ENCODE results near the gene DYNLRB1. TPM values are rescaled to one million over a fixed set of nuclear protein-coding genes. Genes with fewer than 3 reads are reported as not detected.
A peak's percentile ranks its signal among the peaks of the same experiment; 100 is the strongest.
"Not testable (repeated sequence)": the region's sequence is repeated elsewhere in the genome, so short reads cannot be mapped to it uniquely, and the experiment has no call there.

The DYNLRB1 gene
- total RNA-seq, 2 experiments from 2014 or later = 90.5 to 105 TPM

DNA sequence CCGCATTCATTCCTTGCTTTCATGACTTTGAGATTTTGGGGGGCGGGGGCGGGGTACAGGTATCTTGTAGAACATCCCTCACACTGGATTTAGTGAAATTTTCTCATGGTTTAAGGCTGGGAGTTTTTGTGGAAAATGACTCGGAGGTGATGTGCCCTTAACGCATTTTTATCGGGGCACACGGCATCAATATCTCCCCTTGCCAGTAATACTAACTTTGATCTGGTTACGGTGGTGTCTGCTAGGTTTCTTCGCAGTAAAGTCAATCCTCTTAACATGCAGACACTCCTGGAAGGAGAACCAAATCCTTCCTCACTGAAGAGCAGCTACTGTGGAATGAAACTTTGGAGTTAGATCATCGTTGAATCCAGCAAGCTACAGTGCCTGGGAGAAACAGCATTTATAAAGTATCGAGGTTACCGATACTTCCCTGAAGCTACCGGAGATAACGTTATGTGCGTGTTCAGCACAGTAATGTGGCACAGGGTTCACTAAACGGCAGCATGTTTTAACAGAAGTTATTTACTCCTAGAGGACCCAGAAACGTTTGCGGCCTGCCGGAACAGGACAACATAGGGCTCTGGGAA, 1.2 kb upstream of the DYNLRB1 start:
- H3K27ac Mint-ChIP-seq = peak overlapping the region; percentile 94
- ChIA-PET POLR2A (interaction anchor here (0.7 to 1.6 kb wide), 2 partner anchors 151 to 737 kb away, joined by 3 to 7 read pairs; partner anchors contain the start of gene ITCH), CTCF (interaction anchor here (1.0 to 3.4 kb wide), 6 partner anchors 9 to 202 kb away, joined by 3 to 36 read pairs (median 4); no protein-coding TSS in a partner anchor)
- peak overlapping the region; percentile 97 for H3K4me3 Mint-ChIP-seq
- peaks cover 27% of the 10 kb centered on the region for H3K4me1 Mint-ChIP-seq
- DNase-seq = no peak
- peaks cover 12% of the 10 kb centered on the region for H3K36me3 Mint-ChIP-seq (ENCODE audit: low read depth)
- H3K9me3 Mint-ChIP-seq = no peaks in the 10 kb centered on the region
- no peaks in the 10 kb centered on the region for H3K27me3 Mint-ChIP-seq

DNA sequence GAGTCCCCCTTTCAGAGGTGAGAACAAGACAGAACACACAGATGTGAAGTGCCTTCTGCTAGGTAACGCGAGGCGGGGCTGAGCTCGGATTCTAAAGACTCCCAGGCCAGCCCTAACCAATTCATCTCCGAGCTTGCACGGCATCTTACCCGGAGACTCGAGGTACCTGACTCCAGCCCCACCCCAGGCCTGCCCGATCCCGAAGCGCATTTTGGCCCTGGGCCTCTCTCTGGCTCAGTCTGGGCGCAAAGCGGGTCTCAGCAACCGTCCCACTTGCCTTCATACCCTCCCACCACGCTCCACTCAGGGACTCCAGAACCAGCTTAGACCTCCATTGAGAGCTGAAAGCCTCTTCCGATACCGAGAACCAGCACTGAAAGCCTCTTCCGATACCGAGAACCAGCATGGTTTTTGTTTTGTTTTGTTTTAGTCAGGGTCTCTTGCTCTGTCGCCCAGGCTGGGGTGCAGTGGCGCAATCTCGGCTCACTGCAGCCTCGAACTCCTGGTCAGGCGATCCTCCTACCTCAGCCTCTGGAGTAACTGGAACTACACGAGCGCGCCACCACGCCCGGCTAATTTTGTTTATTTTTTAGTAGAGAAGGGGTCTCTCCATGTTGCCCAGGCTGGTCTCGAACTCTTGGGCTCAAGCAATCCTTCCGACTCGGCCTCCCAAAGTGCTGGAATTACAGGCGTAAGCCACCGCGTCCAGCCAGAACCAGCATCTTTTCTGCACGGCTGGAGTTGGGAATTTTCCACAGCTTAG, 557 bp upstream of the DYNLRB1 start:
- peaks cover 11% of the 10 kb centered on the region for H3K36me3 Mint-ChIP-seq (ENCODE audit: low read depth)
- no peaks in the 10 kb centered on the region for H3K27me3 Mint-ChIP-seq
- peak overlapping the region; percentile 97 for H3K4me3 Mint-ChIP-seq
- peak; percentile 81 for DNase-seq
- no peaks in the 10 kb centered on the region for H3K9me3 Mint-ChIP-seq
- H3K27ac Mint-ChIP-seq = peak overlapping the region; percentile 94
- CTCF ChIA-PET = interaction anchor here (1.0 to 3.4 kb wide), 7 partner anchors 10 to 203 kb away, joined by 3 to 36 read pairs (median 4); no protein-coding TSS in a partner anchor
- POLR2A ChIA-PET = interaction anchor here (0.7 to 1.6 kb wide), 4 partner anchors 152 to 737 kb away, joined by 3 to 7 read pairs (median 3); partner anchors contain the start of gene ITCH
- H3K4me1 Mint-ChIP-seq = peaks cover 29% of the 10 kb centered on the region

DNA sequence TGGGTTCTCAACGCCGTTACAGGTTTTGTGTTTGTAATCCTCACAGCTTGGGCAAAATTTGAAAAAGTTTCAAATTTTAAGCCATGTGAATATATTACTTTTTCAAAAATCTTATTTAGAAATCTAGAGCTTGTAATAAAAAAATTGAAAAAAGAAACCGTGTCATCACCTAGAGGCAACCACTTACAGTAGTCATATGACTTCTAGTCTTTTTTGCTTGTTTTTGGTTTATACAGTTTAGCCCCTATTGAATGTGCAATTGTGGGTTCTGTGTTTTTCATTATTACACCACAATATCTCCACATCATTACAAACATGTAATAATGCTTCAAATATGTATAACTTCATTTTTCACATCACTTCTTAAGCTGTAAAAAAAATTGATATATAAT, 888 bp downstream of the DYNLRB1 start:
- H3K4me1 Mint-ChIP-seq = peaks cover 33% of the 10 kb centered on the region
- no peaks in the 10 kb centered on the region for H3K9me3 Mint-ChIP-seq
- CTCF ChIA-PET = interaction anchor here (0.6 to 3.4 kb wide), 6 partner anchors 17 to 374 kb away, joined by 3 to 36 read pairs (median 4); partner anchors contain the start of gene ITCH
- H3K27ac Mint-ChIP-seq = peak overlapping the region; percentile 94
- H3K27me3 Mint-ChIP-seq = no peaks in the 10 kb centered on the region
- no peak for DNase-seq
- H3K4me3 Mint-ChIP-seq = peak overlapping the region; percentile 97
- peaks cover 10% of the 10 kb centered on the region for H3K36me3 Mint-ChIP-seq (ENCODE audit: low read depth)
- POLR2A ChIA-PET = no interaction called here

DNA sequence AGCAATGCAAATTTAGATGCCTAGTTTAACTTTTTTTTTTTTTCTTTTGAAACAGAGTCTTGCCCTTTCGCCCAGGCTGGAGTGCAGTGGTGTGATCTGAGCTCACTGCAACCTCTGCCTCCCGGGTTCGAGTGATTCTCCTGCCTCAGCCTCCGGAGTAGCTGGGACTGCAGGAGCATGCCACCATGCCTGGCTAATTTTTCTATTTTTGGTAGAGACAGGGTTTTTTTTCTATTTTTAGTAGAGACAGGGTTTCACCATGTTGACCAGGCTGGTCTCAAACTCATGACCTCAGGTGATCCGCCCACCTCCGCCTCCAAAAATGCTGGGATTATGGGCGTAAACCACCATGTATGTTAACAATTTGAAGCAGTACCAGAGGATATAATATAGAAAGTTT, 2.6 kb downstream of the DYNLRB1 start:
- H3K9me3 Mint-ChIP-seq, H3K27ac Mint-ChIP-seq, H3K4me3 Mint-ChIP-seq, DNase-seq, POLR2A ChIA-PET, H3K27me3 Mint-ChIP-seq: not testable (repeated sequence)
- Mint-ChIP-seq H3K36me3 (ENCODE audit: low read depth) (peaks cover 13% of the 10 kb centered on the region), H3K4me1 (peaks cover 32% of the 10 kb centered on the region)
- CTCF ChIA-PET = interaction anchor here (1.2 kb wide), 1 partner anchor 221 kb away, joined by 6 read pairs; no protein-coding TSS in a partner anchor

DNA sequence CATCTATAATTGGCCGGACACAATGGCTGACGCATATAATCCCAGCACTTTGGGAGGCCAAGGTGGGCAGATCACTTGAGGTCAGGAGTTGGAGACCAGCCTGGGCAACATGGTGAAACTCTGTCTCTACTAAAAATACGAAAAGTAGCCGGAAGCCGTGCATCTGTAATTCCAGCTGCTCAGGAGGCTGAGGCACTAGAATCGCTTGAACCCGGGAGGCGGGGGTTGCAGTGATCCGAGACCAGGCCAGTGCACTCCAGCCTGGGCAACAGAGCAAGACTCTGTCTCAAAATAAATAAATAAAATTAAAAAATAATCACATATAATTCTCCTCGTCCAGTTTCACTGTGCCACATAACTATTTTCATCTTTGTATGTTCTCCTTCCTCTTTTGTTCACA, 3.6 kb downstream of the DYNLRB1 start:
- H3K27me3 Mint-ChIP-seq, H3K9me3 Mint-ChIP-seq, POLR2A ChIA-PET, DNase-seq, H3K4me3 Mint-ChIP-seq, H3K27ac Mint-ChIP-seq: not testable (repeated sequence)
- Mint-ChIP-seq H3K4me1 (peaks cover 33% of the 10 kb centered on the region), H3K36me3 (ENCODE audit: low read depth) (peaks cover 17% of the 10 kb centered on the region)
- CTCF ChIA-PET = interaction anchor here (1.3 kb wide), 1 partner anchor 207 kb away, joined by 3 read pairs; no protein-coding TSS in a partner anchor

DNA sequence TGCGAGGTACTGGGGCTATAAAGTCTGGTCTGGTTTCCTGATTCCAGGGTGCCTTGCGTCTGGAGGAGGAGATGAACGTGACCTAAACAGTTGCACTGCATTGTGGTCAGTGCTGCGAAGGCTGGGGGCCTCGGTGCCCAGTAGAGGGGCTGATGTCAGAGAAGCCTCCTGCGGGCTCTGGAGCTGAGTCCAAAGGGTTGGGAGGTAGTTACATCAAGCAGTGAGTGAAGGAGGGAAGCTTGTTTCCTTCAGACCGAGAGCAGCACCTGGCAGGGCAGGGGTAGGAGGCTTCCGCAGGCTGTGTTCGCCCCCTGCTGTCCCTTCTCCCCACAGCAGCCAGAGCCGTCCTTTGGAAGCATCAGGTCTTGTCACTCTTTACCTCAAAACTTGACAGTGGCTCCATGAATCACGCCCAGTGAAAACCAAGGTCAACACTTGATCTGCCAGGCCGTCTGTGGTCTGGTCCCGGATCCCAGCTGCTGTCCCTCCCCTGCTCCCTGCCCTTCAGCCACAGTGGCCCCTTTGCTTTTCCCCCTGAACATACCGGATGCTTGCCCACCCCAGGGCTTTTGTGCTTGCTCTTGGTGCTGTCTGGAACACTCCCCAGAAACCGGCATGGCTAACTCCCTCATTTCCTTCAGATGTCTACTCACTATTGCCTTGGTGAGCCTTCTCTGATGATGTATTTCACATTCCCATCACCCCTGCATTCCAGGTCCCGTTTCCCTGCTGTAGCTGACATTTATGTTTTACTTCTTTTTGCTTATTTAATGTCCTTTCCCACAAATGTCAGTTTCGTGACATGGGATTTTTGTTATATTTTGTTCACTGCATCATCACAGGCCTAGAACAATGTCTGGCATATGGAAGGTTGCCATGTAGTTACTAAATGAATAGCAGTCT, 7.0 kb downstream of the DYNLRB1 start:
- H3K4me3 Mint-ChIP-seq = no peak overlapping the region
- no peaks in the 10 kb centered on the region for H3K27me3 Mint-ChIP-seq
- ChIA-PET CTCF (interaction anchor here (0.6 to 3.6 kb wide), 4 partner anchors 210 to 333 kb away, joined by 3 to 18 read pairs (median 4); no protein-coding TSS in a partner anchor), POLR2A (interaction anchor here (1.0 kb wide), 1 partner anchor 211 kb away, joined by 3 read pairs; no protein-coding TSS in a partner anchor)
- H3K27ac Mint-ChIP-seq = no peak overlapping the region
- peaks cover 25% of the 10 kb centered on the region for H3K36me3 Mint-ChIP-seq (ENCODE audit: low read depth)
- peaks cover 19% of the 10 kb centered on the region for H3K4me1 Mint-ChIP-seq
- no peaks in the 10 kb centered on the region for H3K9me3 Mint-ChIP-seq
- DNase-seq = peak; percentile 56

DNA sequence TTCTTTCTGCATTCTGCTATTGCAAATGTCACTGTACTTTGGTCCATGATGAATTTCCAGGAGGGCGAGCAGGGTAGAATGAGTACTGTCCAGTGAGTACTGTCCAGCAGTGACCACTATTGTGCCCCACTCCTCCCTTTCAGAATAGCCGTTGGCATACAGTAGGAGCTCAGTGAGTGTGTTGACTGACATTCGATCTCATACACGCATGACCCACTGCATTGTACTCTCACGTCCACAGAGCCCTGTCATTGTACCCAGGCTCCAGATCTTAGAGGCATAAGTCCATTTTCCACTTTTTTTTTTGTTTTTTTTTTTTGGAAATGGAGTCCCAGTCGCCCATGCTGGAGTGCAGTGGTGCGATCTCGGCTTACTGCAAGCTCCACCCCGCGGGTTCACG, 8.2 kb downstream of the DYNLRB1 start:
- Mint-ChIP-seq H3K4me3 (no peak overlapping the region), H3K27ac (no peak overlapping the region), H3K36me3 (ENCODE audit: low read depth) (peaks cover 31% of the 10 kb centered on the region), H3K27me3 (no peaks in the 10 kb centered on the region), H3K9me3 (no peaks in the 10 kb centered on the region), H3K4me1 (peaks cover 15% of the 10 kb centered on the region)
- DNase-seq = no peak
- ChIA-PET POLR2A (no interaction called here), CTCF (interaction anchor here (0.6 to 3.6 kb wide), 3 partner anchors 211 to 243 kb away, joined by 3 to 18 read pairs (median 3); no protein-coding TSS in a partner anchor)

DNA sequence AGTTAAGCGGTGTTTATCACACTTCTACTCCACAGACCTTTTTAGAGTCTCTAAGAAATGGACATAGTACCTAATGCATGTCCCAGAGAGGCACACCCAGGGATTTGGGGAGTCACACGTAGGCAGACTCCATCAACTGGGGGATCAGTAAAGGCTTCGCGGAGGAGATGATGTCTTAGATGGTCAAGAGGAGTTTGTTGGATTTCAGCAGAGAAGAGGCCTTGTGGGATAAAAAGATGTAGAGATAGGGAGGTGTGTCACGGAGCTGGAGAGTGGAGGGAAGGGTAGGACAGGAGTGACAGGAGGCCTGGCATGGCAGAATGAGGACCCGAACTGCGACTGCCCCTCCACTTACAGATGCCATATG, 9.1 kb downstream of the DYNLRB1 start:
- peaks cover 13% of the 10 kb centered on the region for H3K4me1 Mint-ChIP-seq
- H3K4me3 Mint-ChIP-seq = no peak overlapping the region
- no peak for DNase-seq
- no peaks in the 10 kb centered on the region for H3K27me3 Mint-ChIP-seq
- POLR2A ChIA-PET = no interaction called here
- no peak overlapping the region for H3K27ac Mint-ChIP-seq
- peaks cover 28% of the 10 kb centered on the region for H3K36me3 Mint-ChIP-seq (ENCODE audit: low read depth)
- H3K9me3 Mint-ChIP-seq = no peaks in the 10 kb centered on the region
- CTCF ChIA-PET = interaction anchor here (1.3 kb wide), 1 partner anchor 213 kb away, joined by 3 read pairs; no protein-coding TSS in a partner anchor

DNA sequence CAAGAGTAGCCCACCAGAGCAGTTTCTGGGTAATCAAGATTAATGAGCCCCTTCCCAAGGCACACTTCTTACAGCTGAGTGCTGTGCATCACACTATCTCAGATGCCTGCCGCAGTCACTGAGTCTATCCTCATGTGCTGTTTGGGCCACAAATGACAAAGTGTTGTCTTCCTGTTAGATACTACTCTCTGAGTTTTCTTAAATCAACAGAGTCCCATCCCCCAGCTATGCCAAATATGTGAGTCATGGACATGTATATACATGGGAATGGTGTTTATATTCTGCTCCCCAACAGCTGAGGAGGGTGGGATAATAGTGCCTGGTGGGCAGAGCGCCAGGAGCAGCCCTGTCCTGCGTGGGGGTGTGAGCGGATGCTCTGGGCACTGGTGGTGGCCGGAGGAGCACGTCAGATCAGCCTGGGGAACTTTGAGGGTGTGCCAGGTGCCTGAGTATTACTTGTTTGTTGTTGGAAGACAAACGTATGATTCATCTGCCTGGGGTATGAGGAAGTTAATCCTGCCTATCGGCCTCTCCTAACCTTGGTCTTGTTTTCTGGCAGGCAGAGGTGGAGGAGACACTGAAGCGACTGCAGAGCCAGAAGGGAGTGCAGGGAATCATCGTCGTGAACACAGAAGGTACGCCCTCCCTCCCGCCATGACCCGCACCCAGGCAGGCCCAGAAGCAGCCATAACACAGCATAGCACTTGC, 9.6 kb downstream of the DYNLRB1 start:
- H3K9me3 Mint-ChIP-seq = no peaks in the 10 kb centered on the region
- no peak overlapping the region for H3K4me3 Mint-ChIP-seq
- CTCF ChIA-PET = interaction anchor here (1.3 kb wide), 1 partner anchor 213 kb away, joined by 3 read pairs; no protein-coding TSS in a partner anchor
- no peak for DNase-seq
- H3K27me3 Mint-ChIP-seq = no peaks in the 10 kb centered on the region
- POLR2A ChIA-PET = no interaction called here
- H3K36me3 Mint-ChIP-seq (ENCODE audit: low read depth) = peaks cover 31% of the 10 kb centered on the region
- no peak overlapping the region for H3K27ac Mint-ChIP-seq
- H3K4me1 Mint-ChIP-seq = peaks cover 13% of the 10 kb centered on the region

DNA sequence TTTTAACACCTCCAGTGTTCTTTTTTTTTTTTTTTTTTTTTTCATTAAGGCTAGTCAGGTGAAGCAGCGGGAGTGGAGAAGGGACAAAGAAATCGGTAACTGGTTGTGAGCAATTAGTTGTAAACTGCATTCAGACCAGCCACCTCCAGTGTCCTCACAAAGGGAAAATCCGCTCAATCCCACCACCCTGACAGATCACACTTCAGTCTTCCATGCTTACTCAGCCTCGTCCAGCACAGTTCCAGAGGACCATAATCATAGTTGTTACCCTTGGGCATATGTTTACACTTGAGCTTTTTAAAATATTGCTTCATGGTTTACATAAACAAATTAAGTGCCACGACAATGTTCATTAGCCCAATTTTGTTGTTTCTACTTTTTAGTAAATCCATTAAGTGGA, 10.2 kb downstream of the DYNLRB1 start:
- H3K4me1 Mint-ChIP-seq = peaks cover 12% of the 10 kb centered on the region
- ChIA-PET CTCF (no interaction called here), POLR2A (no interaction called here)
- H3K36me3 Mint-ChIP-seq (ENCODE audit: low read depth) = peaks cover 34% of the 10 kb centered on the region
- no peak for DNase-seq
- no peak overlapping the region for H3K4me3 Mint-ChIP-seq
- H3K27me3 Mint-ChIP-seq = no peaks in the 10 kb centered on the region
- H3K9me3 Mint-ChIP-seq = no peaks in the 10 kb centered on the region
- H3K27ac Mint-ChIP-seq = no peak overlapping the region

DNA sequence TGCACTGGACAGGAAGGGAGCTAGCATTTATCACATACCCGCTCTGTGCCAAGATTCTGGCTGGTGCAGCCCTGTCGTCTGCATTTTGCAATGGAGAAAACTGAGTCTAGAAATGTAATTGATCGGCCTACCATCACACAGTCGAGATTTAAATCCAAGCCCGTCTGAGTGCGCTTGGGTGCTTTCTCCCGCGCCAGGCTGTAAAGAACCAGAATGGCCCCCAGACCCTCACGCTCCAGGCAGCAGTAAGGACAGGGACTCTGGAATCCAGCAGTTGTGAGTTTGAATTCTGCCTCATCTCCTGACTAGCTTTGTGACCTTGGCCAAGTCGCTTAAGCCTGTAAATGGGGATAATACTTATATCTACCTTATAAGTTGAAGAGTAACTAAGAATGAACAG, 10.8 kb downstream of the DYNLRB1 start:
- ChIA-PET CTCF (interaction anchor here (0.6 kb wide), 1 partner anchor 584 kb away, joined by 4 read pairs; no protein-coding TSS in a partner anchor), POLR2A (no interaction called here)
- H3K36me3 Mint-ChIP-seq (ENCODE audit: low read depth) = peaks cover 35% of the 10 kb centered on the region
- H3K4me3 Mint-ChIP-seq = no peak overlapping the region
- no peak overlapping the region for H3K27ac Mint-ChIP-seq
- H3K4me1 Mint-ChIP-seq = peaks cover 9% of the 10 kb centered on the region
- no peaks in the 10 kb centered on the region for H3K27me3 Mint-ChIP-seq
- no peak for DNase-seq
- no peaks in the 10 kb centered on the region for H3K9me3 Mint-ChIP-seq

DNA sequence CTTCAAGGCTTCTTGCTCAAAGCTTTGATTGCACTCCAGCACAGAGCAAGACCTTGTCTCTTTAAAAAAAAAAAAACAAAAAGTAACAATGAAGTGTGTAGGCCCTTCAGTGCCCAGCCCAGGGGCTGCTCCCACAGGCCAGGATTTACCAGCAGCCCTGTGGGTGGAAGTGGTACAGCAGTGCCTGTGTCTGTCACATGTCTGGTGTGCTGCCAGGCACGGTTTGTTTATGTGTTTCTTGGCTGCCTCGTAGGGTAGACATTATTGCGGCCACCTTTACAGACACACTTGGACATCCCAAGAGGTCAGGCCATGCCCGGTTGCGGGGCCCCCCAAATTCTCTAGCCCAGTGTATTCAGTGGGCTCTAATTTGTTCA, 12.7 kb downstream of the DYNLRB1 start:
- Mint-ChIP-seq H3K4me1 (peaks cover 4% of the 10 kb centered on the region), H3K36me3 (ENCODE audit: low read depth) (peaks cover 30% of the 10 kb centered on the region), H3K9me3 (no peaks in the 10 kb centered on the region), H3K27me3 (no peaks in the 10 kb centered on the region), H3K27ac (no peak overlapping the region), H3K4me3 (no peak overlapping the region)
- CTCF ChIA-PET = interaction anchor here (4.0 kb wide), 1 partner anchor 216 kb away, joined by 23 read pairs; no protein-coding TSS in a partner anchor
- POLR2A ChIA-PET = no interaction called here
- no peak for DNase-seq
